C4-2B (cell line): ENCODE data around the gene PIMREG.

Experiments used
- ZFX ChIP-seq: fragments of 450-650 bp; IDR thresholded peaks from 2 replicates; pipeline ENCODE4 v1.6.1; 2017
- TF ChIP-seq, protein P1 (sequence below): fragments of 450-650 bp; conservative IDR thresholded peaks from 2 replicates; pipeline ENCODE4 v1.5.1; 2017; ENCODE audit warnings: mild to moderate bottlenecking

DNA sequence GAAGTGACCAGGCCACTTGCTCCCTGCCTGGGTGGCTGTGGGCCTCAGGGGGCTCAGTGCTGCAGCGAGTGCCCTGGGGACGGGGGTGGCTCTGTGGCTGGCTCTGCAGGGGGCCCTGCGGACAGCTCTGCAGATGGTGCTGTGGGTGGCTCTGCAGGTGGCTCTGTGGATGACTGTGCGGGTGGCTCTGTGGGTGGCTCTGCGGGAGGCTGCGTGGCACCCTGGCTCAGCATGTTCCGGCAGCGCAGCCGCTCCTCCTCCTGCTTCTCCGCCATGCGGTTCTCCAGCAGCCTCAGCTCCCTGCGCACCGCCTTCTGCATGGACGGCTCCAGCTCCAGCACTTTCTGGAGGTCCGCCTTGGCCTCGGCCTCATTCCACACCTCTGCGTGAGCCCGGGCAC lies 18.8 kb upstream of the PIMREG start:
- TF ChIP-seq, protein P1, sequence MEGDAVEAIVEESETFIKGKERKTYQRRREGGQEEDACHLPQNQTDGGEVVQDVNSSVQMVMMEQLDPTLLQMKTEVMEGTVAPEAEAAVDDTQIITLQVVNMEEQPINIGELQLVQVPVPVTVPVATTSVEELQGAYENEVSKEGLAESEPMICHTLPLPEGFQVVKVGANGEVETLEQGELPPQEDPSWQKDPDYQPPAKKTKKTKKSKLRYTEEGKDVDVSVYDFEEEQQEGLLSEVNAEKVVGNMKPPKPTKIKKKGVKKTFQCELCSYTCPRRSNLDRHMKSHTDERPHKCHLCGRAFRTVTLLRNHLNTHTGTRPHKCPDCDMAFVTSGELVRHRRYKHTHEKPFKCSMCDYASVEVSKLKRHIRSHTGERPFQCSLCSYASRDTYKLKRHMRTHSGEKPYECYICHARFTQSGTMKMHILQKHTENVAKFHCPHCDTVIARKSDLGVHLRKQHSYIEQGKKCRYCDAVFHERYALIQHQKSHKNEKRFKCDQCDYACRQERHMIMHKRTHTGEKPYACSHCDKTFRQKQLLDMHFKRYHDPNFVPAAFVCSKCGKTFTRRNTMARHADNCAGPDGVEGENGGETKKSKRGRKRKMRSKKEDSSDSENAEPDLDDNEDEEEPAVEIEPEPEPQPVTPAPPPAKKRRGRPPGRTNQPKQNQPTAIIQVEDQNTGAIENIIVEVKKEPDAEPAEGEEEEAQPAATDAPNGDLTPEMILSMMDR, result no peak
- no peak for TF ChIP-seq ZFX
